GM19043 (cell line): Measurements from ENCODE around the gene CGREF1.
A peak's percentile ranks its signal among the peaks of the same experiment; 100 is the strongest.
"Not testable (repeated sequence)": the region's sequence is repeated elsewhere in the genome, so short reads cannot be mapped to it uniquely, and the experiment has no call there.

Experiments
- ATAC-seq: cut with Tn5 transposase; IDR thresholded peaks from one replicate; pipeline ENCODE4 v1.9.1; 2021; ENCODE audit warnings: low read depth; ENCODE audit not compliant: unreplicated experiment

CGREF1 gene

GRCh38 chr2:27138111-27138510 lies 19.2 kb upstream of the CGREF1 start:
- ATAC-seq: no peak

- ATAC-seq: no peak
Observed at GRCh38 chr2:27137322-27137935, 18.5 kb upstream of the CGREF1 start.

- no peak for ATAC-seq
Observed at GRCh38 chr2:27136751-27137150, 17.8 kb upstream of the CGREF1 start.

GRCh38 chr2:27135478-27135955 lies 16.6 kb upstream of the CGREF1 start:
- ATAC-seq: no peak

GRCh38 chr2:27134781-27135477 lies 16.0 kb upstream of the CGREF1 start:
- no peak for ATAC-seq

GRCh38 chr2:27133905-27134780 lies 15.2 kb upstream of the CGREF1 start, which contains the start of gene PREB:
Gene PREB, minus strand, starts transcription at chr2:27134636. Its CDS starts 215 bp downstream, at chr2:27134421.
- ATAC-seq: peak; percentile 78

GRCh38 chr2:27133195-27133875 lies 14.4 kb upstream of the CGREF1 start:
- ATAC-seq: no peak

- no peak for ATAC-seq
Observed at GRCh38 chr2:27131429-27131828, 12.5 kb upstream of the CGREF1 start.

- no peak for ATAC-seq
Observed at GRCh38 chr2:27130396-27130795, 11.5 kb upstream of the CGREF1 start.

- no peak for ATAC-seq
Observed at GRCh38 chr2:27128668-27129571, 10.0 kb upstream of the CGREF1 start.

GRCh38 chr2:27127883-27128667 lies 9.1 kb upstream of the CGREF1 start:
- no peak for ATAC-seq

GRCh38 chr2:27126252-27126710 lies 7.4 kb upstream of the CGREF1 start:
- ATAC-seq: no peak

- ATAC-seq: no peak
Observed at GRCh38 chr2:27125104-27125503, 6.2 kb upstream of the CGREF1 start.

- ATAC-seq: no peak
Observed at GRCh38 chr2:27123302-27124150, 4.6 kb upstream of the CGREF1 start, which contains the start of gene ABHD1. Gene ABHD1, plus strand, starts transcription at chr2:27123815. Its CDS starts 134 bp downstream, at chr2:27123949.

- ATAC-seq: no peak
Observed at GRCh38 chr2:27122791-27123190, 3.9 kb upstream of the CGREF1 start.

- ATAC-seq: no peak
Observed at GRCh38 chr2:27121906-27122305, 3.0 kb upstream of the CGREF1 start.

GRCh38 chr2:27119330-27119670 lies 372 bp upstream of the CGREF1 start:
- ATAC-seq: not testable (repeated sequence)

- ATAC-seq: no peak
Observed at GRCh38 chr2:27117995-27118524, 868 bp downstream of the CGREF1 start.
